DND-41 (cell line): ENCODE data around the gene DUSP2.

ENCODE experiments used
- ATAC-seq: fragments of 200-7000 bp; cut with Tn5 transposase; 3 replicates; pipeline ENCODE4 v1.9.1; 2021; ENCODE audit warnings: low read depth; ENCODE audit not compliant: insufficient read depth
- DNase-seq: peaks from one replicate; pipeline ENCODE4 v3.0.0-alpha.2; 2020
- H2AFZ ChIP-seq: 2 replicates; pipeline ENCODE4 v1.6.0; 2012; ENCODE audit warnings: low read depth, low read length
- H3K27ac ChIP-seq: 2 replicates; pipeline ENCODE4 v1.5.1; 2012; ENCODE audit warnings: low read length, inconsistent platforms
- H3K27me3 ChIP-seq: fragments of 200-600 bp; sonication (generic); 2 replicates; pipeline ENCODE4 v1.6.0; 2012; ENCODE audit warnings: low read length, mild to moderate bottlenecking, inconsistent platforms; ENCODE audit not compliant: insufficient read depth, poor library complexity
- H3K36me3 ChIP-seq: 2 replicates; pipeline ENCODE4 v1.5.1; 2012; ENCODE audit warnings: low read length, inconsistent platforms; ENCODE audit not compliant: insufficient read depth
- H3K4me1 ChIP-seq: 2 replicates; pipeline ENCODE4 v1.5.1; 2012; ENCODE audit warnings: mild to moderate bottlenecking, low read length; ENCODE audit not compliant: insufficient read depth
- H3K4me2 ChIP-seq: 2 replicates; pipeline ENCODE4 v1.6.0; 2012; ENCODE audit warnings: mild to moderate bottlenecking, moderate library complexity, low read length, inconsistent platforms; ENCODE audit not compliant: insufficient read depth
- H3K4me3 ChIP-seq, 2 experiments: fragments of 200-600 bp in 1 of 2; shearing (Covaris generic) in 1 of 2; 2 replicates each; pipeline ENCODE4 v1.5.1; 2012 to 2016; ENCODE audit warnings: inconsistent platforms in 2 of 2, low read length in 2 of 2, mild to moderate bottlenecking in 2 of 2, low read depth in 1 of 2, moderate library complexity in 1 of 2
- H3K79me2 ChIP-seq: 2 replicates; pipeline ENCODE4 v1.6.0; 2012; ENCODE audit warnings: low read length, inconsistent platforms; ENCODE audit not compliant: insufficient read depth
- H3K9ac ChIP-seq: 2 replicates; pipeline ENCODE4 v1.6.0; 2012; ENCODE audit warnings: low read depth, mild to moderate bottlenecking, inconsistent platforms, low read length, moderate library complexity
- H3K9me3 ChIP-seq: 2 replicates; pipeline ENCODE4 v1.5.1; 2012; ENCODE audit warnings: low read length, moderate library complexity, mild to moderate bottlenecking, inconsistent platforms; ENCODE audit not compliant: insufficient read depth, severe bottlenecking
- H4K20me1 ChIP-seq: 2 replicates; pipeline ENCODE4 v1.6.0; 2012; ENCODE audit warnings: low read length; ENCODE audit not compliant: insufficient read depth
- EZH2 ChIP-seq: IDR thresholded peaks from 3 replicates; pipeline ENCODE4 v1.6.1; 2012; ENCODE audit warnings: borderline replicate concordance, low read depth, mild to moderate bottlenecking, moderate library complexity, low read length, inconsistent platforms; ENCODE audit not compliant: severe bottlenecking
- TF ChIP-seq, protein P1 (sequence below): IDR thresholded peaks from 2 replicates; pipeline ENCODE4 v1.5.1; 2012; ENCODE audit warnings: borderline replicate concordance, low read length, moderate library complexity, mild to moderate bottlenecking; ENCODE audit not compliant: poor library complexity, severe bottlenecking; ENCODE audit errors: extremely low read depth

DUSP2 gene

DNA sequence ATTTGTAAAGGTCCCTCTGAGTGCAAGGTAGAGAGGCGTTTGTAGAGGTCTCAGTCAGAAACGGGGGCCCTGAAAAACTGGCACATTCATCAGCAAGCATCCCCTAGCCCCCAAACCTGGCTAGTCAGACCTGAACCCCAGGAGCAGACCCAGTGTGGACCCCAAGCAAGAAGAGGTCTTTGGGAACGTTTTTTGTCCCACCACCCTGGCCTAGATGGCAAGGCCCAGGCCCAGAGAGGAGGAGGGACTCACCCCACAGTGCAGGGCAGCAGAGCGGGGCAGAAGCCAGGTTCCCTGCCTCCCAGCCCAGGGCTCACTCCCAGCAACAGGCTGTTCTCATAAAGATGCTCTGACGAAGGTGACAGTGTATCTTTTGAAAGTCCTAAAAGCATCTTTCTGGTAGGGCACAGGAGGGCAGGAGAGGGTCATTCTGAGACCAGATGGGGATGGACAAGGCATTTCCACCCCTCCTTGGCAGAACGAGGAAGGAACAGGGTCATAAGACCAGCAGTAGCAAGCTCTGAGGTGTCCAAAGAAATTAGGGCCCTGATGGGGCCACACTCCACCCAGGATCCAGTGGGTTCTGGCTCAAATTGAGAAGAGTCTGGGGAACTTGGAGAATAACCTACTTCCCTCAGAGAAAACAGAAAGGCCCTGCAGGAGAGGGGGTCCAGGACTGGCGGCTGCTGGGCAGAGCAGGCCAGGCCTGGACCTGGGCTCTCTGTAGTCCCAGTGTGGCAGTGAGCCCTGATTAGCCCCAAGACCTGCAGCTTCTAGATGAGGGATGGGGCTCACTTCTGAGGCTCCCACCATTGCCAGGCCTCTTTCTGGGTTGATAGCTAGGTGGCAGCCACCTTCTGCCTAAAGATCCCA, 47.1 kb downstream of the DUSP2 start:
- no peak overlapping the region for H3K27ac ChIP-seq

DNA sequence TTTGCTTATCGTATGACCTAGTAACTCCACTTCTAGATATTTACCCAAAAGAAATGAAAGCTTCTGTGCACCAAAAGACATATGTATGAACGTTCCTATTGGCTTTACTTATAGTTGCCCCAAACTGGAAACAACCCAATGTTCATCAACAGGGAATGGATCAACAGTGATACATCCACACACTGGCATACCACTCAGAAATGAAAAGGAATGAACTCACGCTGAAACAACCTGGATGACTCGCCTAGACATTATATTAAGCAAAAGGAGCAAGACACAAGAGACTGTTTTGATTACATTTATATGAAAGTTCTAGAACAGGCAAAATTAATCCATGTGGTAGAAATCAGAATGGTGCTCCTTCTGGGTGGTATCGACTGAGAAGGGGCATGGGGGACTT, 47.8 kb downstream of the DUSP2 start:
- peaks cover 14% of the 10 kb centered on the region for H3K4me1 ChIP-seq
- H4K20me1 ChIP-seq = no peaks in the 10 kb centered on the region
- no peak overlapping the region for H3K9ac ChIP-seq
- no peak for TF ChIP-seq EZH2
- TF ChIP-seq, protein P1, sequence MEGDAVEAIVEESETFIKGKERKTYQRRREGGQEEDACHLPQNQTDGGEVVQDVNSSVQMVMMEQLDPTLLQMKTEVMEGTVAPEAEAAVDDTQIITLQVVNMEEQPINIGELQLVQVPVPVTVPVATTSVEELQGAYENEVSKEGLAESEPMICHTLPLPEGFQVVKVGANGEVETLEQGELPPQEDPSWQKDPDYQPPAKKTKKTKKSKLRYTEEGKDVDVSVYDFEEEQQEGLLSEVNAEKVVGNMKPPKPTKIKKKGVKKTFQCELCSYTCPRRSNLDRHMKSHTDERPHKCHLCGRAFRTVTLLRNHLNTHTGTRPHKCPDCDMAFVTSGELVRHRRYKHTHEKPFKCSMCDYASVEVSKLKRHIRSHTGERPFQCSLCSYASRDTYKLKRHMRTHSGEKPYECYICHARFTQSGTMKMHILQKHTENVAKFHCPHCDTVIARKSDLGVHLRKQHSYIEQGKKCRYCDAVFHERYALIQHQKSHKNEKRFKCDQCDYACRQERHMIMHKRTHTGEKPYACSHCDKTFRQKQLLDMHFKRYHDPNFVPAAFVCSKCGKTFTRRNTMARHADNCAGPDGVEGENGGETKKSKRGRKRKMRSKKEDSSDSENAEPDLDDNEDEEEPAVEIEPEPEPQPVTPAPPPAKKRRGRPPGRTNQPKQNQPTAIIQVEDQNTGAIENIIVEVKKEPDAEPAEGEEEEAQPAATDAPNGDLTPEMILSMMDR = no peak
- no peak for ATAC-seq
- H3K79me2 ChIP-seq = no peaks in the 10 kb centered on the region
- H3K4me3 ChIP-seq = no peak overlapping the region
- no peak overlapping the region for H3K4me2 ChIP-seq
- H3K9me3 ChIP-seq = no peaks in the 10 kb centered on the region
- H3K27me3 ChIP-seq = no peaks in the 10 kb centered on the region
- H3K36me3 ChIP-seq = no peaks in the 10 kb centered on the region
- H3K27ac ChIP-seq = no peak overlapping the region
- DNase-seq = no peak
- H2AFZ ChIP-seq = no peak overlapping the region

More for the DNA sequence above, 47.1 kb downstream of the DUSP2 start:
- no peak overlapping the region for H2AFZ ChIP-seq
- H3K79me2 ChIP-seq = no peaks in the 10 kb centered on the region
- TF ChIP-seq EZH2 = no peak
- TF ChIP-seq, protein P1 = peak; percentile 36
- H3K9me3 ChIP-seq = no peaks in the 10 kb centered on the region
- ATAC-seq = no peak
- no peaks in the 10 kb centered on the region for H3K36me3 ChIP-seq
- H3K4me2 ChIP-seq = no peak overlapping the region
- H3K4me1 ChIP-seq = peaks cover 14% of the 10 kb centered on the region
- no peaks in the 10 kb centered on the region for H3K27me3 ChIP-seq
- no peak overlapping the region for H3K9ac ChIP-seq
- peak; percentile 4 for DNase-seq
- no peaks in the 10 kb centered on the region for H4K20me1 ChIP-seq
- H3K4me3 ChIP-seq = no peak overlapping the region

DNA sequence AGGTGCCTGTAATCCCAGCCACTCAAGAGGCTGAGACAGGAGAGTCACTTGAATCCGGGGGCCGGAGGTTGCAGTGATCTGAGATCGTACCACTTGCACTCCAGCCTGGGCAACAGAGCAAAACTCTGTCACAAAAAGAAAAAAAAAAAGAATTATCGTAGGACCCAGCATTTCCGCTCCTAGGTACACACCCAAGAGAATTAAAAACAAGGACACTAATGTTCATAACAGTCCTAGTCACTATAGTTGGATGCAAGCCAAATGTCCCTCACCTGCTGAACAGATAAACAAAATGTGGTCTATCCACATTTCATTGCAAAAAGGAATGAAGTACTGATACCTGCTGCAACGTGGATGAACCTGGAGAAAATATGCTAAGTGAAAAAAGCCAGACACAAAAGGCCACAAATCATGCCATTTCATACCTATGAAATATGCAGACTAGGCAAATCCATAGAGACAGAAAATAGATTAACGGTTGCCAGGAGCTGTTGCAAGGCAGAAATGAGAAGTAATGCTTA, 50.1 kb downstream of the DUSP2 start:
- H3K9me3 ChIP-seq = no peaks in the 10 kb centered on the region
- H3K79me2 ChIP-seq = no peaks in the 10 kb centered on the region
- no peak overlapping the region for H3K4me2 ChIP-seq
- ATAC-seq = no peak
- H4K20me1 ChIP-seq = no peaks in the 10 kb centered on the region
- no peak for TF ChIP-seq EZH2
- TF ChIP-seq, protein P1 = no peak
- H2AFZ ChIP-seq = no peak overlapping the region
- no peak overlapping the region for H3K27ac ChIP-seq
- no peak for DNase-seq
- H3K36me3 ChIP-seq = no peaks in the 10 kb centered on the region
- H3K4me1 ChIP-seq = peaks cover 9% of the 10 kb centered on the region
- no peak overlapping the region for H3K9ac ChIP-seq
- no peaks in the 10 kb centered on the region for H3K27me3 ChIP-seq
- no peak overlapping the region for H3K4me3 ChIP-seq
